PC-3 (cell line): ENCODE measurements around the gene HNF4A.

ENCODE experiments used
- EZH2 ChIP-seq: fragments of 300-600 bp; sonication (generic); IDR thresholded peaks from one replicate; pipeline ENCODE4 v1.6.1; 2017; ENCODE audit warnings: antibody characterized with exemption, mild to moderate bottlenecking, low read length; ENCODE audit not compliant: unreplicated experiment
- EZH2phosphoT487 ChIP-seq: fragments of 300-600 bp; sonication (generic); IDR thresholded peaks from 2 replicates; pipeline ENCODE4 v1.6.1; 2018; ENCODE audit warnings: mild to moderate bottlenecking, antibody characterized with exemption, low read length, borderline replicate concordance
- TF ChIP-seq, protein P1 (sequence below): fragments of 300-600 bp; sonication (generic); conservative IDR thresholded peaks from 2 replicates; pipeline ENCODE4 v1.5.1; 2017; ENCODE audit warnings: antibody characterized with exemption, low read depth, mild to moderate bottlenecking, low read length

DNA sequence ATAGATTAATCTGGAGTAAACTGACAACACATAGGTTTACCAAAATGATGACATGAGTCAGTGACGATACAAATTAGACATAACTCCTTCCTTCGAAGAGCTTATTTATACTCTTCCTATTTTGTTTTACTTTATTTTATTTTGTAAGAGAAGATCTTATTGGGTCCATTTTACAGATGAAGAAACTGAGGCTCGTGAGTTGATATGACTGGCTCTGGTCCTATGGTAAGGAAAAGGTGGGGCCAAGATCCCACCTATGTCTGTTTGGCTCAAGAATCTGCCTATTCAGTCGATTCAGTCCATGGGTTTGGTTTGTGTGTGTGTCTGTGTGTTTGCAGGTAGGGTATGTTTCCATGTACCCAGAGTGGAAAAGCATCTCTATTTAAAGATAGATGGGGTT is 27.1 kb upstream of the HNF4A start:
- TF ChIP-seq, protein P1, sequence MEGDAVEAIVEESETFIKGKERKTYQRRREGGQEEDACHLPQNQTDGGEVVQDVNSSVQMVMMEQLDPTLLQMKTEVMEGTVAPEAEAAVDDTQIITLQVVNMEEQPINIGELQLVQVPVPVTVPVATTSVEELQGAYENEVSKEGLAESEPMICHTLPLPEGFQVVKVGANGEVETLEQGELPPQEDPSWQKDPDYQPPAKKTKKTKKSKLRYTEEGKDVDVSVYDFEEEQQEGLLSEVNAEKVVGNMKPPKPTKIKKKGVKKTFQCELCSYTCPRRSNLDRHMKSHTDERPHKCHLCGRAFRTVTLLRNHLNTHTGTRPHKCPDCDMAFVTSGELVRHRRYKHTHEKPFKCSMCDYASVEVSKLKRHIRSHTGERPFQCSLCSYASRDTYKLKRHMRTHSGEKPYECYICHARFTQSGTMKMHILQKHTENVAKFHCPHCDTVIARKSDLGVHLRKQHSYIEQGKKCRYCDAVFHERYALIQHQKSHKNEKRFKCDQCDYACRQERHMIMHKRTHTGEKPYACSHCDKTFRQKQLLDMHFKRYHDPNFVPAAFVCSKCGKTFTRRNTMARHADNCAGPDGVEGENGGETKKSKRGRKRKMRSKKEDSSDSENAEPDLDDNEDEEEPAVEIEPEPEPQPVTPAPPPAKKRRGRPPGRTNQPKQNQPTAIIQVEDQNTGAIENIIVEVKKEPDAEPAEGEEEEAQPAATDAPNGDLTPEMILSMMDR, result no peak
- TF ChIP-seq EZH2, result no peak
- TF ChIP-seq EZH2phosphoT487, result no peak
